HG03135 (cell line): Measurements from ENCODE around the gene LRRC73.
"Not testable (repeated sequence)": the region's sequence is repeated elsewhere in the genome, so short reads cannot be mapped to it uniquely, and the experiment has no call there.

Source experiments
- ATAC-seq: cut with Tn5 transposase; IDR thresholded peaks from one replicate; pipeline ENCODE4 v1.9.1; 2021; ENCODE audit warnings: mild to moderate bottlenecking, moderate library complexity; ENCODE audit not compliant: unreplicated experiment

Gene LRRC73

DNA sequence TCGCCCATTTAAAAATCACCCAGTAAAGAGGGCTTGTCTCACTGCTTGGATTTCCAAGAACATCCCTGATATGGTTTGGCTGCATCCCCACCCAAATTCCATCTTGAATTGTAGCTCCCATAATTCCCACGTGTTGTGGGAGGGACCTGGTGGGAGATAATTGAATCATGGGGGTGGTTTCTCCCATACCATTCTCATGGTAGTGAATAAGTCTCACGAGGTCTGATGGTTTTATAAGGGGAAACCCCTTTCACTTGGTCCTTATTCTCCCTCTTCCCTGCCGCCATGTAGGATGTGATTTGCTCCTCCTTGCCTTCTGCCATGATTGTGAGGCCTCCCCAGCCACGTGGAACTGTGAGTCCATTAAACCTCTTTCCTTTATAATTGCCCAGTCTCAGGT, 42.9 kb downstream of the LRRC73 start:
- ATAC-seq: not testable (repeated sequence)

DNA sequence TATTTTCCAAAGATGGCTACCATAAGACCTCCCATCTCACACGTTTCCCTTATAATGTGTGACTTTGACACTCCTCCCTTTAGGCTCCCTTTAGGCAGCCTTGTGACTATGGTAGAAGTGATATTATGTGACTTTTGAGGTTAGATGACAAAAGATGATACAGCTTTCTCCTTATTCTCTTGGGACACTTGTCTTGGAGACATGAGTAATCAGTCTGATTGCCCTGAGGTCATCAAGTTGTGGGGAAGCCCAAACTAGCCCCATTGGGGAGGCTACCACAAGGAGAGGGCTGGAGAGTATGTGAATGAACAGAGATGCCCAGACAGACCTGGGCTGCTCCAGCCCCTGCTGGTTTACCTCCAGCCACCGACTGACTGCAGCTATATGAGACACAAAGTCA, 44.2 kb downstream of the LRRC73 start:
- ATAC-seq: no peak

DNA sequence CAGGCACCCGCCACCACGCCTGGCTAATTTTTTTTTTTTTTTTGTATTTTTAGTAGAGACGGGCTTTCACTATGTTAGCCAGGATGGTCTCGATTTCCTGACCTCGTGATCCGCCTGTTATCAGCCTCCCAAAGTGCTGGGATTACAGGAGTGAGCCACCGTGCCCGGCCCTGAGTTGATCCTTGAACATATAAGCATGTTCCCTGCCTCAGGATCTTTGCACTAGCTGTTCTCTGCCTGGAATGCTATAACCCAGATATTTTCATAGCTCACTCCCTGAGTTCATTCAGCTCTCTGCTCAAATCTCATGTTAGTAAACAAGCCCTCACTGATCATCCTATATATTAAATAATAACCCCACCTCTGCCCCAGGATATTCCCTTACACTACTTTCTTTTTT, 45.8 kb downstream of the LRRC73 start:
- no peak for ATAC-seq

DNA sequence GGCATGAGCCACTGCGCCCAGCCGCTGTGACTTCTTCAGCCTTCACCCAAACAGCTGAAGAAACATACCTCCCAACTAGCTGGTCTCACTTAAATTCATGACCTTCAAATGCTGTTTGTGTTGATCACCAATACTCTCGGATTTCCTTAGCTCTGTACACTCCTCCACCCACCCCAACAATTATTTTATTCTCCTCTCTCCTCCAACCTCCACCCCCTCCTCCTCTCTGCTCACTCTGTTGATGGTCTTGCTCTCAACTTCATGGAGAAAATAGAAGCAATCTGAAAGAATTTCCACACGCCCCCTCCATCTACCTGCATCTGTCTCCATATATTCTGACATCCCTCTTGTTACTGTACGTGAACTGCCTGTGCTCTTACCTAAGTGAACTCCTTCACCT, 48.2 kb downstream of the LRRC73 start:
- ATAC-seq: no peak

DNA sequence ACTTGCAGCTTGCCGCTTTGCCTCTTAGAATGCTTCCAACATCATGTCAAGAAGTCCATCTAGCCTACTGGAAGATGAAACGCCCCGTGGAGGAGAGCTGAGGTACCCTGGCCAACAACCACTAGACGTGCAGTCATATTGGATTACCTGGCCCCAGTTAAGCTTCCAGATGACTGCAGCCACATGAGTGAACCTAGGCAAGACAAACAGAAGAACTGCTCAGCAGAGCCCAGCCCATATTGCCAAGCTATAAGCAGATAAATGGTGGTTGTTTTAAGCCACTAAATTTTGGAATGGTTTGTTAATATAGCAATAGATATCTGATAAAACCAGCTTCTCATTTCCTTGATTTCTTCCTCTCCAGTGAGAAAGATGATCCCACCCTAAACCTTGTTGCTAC, 50.1 kb downstream of the LRRC73 start:
- ATAC-seq: no peak

DNA sequence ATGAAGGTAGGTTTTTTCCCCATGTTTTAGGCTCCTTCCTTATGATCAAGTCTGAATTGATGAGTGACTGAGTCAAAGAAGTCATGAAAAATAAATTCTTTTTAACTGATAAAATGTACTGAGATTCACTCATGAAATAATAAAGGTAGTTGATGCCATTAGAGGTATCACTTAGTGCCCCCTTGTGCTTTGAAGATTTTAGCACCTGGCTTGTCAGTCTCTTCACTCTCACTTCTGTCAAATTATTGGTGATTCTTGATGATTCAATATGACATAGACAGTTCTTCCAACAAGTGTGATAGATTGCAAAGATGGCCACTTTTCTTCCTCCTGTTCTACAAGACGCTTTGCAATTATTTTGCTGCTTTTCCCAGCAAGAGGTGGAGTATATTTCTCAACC, 50.6 kb downstream of the LRRC73 start:
- no peak for ATAC-seq

DNA sequence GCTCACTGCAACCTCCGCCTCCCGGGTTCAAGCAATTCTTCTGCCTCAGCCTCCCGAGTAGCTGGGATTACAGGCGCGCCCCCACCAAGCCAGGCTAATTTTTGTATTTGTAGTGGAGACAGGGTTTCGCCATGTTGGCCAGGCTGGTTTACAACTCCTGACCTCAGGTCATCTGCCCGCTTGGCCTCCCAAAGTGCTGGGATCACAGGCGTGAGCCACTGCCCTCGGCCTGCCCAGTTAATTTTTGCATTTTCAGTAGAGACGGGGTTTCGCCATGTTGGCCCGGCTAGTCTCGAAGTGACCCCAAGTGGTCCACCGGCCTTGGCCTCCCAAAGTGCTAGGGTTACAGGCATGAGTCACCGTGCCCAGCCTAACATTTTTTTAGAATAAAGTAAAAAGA, 52.0 kb downstream of the LRRC73 start:
- not testable (repeated sequence) for ATAC-seq

DNA sequence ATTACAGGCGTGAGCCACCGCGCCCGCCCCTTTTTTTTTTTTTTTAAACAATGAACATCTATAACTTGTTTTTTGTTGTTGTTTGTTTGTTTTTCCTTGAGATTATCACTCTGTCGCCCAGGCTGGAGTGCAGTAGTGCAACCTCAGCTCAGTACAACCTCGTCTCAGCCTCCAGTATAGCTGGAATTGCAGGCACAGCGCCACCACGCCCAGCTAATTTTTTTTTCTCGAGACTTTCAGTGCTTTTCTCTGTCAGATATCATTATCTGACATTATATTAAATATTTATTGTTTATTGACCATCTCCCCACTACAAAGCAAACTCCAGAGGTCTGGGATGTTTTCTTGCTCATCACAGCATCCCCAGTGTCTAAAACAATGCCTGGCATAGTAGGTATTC, 52.5 kb downstream of the LRRC73 start:
- no peak for ATAC-seq
